OCI-LY7 (cell line): ENCODE data around the gene PDE6H. TPM values are rescaled to one million over a fixed set of nuclear protein-coding genes. Genes with fewer than 3 reads are reported as not detected.

Experiments used
- BruUV-seq: library from RNA; stranded (reverse); fragments of 400-500 nt; replicated peaks from 2 replicates; lab custom pipeline; 2021; lab: Mats Ljungman, UMichigan
- CTCF ChIA-PET: fragments of 300-600 bp; sonication (Branson Sonifier 250); formaldehyde crosslinking; loops from one replicate; lab custom pipeline; 2022; ENCODE audit warnings: antibody characterized with exemption; ENCODE audit not compliant: unreplicated experiment; lab: Charles Lee
- POLR2A ChIA-PET: fragments of 300-600 bp; sonication (Branson Sonifier 250); formaldehyde crosslinking; loops from one replicate; lab custom pipeline; 2022; ENCODE audit warnings: antibody characterized with exemption; lab: Charles Lee
- DNase-seq: peaks from one replicate; pipeline ENCODE4 v3.0.0-alpha.2; 2015; ENCODE audit warnings: low spot score
- H2AFZ ChIP-seq: fragments of 200-600 bp; sonication (generic), shearing (Covaris generic); 2 replicates; pipeline ENCODE4 v1.6.1; 2014; ENCODE audit warnings: mild to moderate bottlenecking, antibody characterized with exemption, low read length, moderate library complexity
- H3K27ac ChIP-seq: fragments of 200-600 bp; sonication (generic); 2 replicates; pipeline ENCODE4 v1.5.1; 2014; ENCODE audit warnings: mixed run types, low read depth, mild to moderate bottlenecking, moderate library complexity, low read length, inconsistent platforms; ENCODE audit not compliant: poor library complexity, severe bottlenecking
- H3K36me3 ChIP-seq: fragments of 200-600 bp; sonication (generic); 2 replicates; pipeline ENCODE4 v1.6.1; 2014; ENCODE audit warnings: mild to moderate bottlenecking, antibody characterized with exemption, low read length, moderate library complexity, mixed read lengths; ENCODE audit not compliant: insufficient read depth
- H3K4me1 ChIP-seq: fragments of 200-600 bp; sonication (generic); 2 replicates; pipeline ENCODE4 v1.5.1; 2014; ENCODE audit warnings: mild to moderate bottlenecking, low read length; ENCODE audit not compliant: insufficient read depth, poor library complexity, severe bottlenecking
- H3K4me2 ChIP-seq: fragments of 200-600 bp; sonication (generic); 2 replicates; pipeline ENCODE4 v1.6.1; 2014; ENCODE audit warnings: mild to moderate bottlenecking, low read length
- H3K4me3 ChIP-seq: fragments of 200-600 bp; sonication (generic); 2 replicates; pipeline ENCODE4 v1.5.1; 2014; ENCODE audit warnings: mild to moderate bottlenecking, low read depth, low read length; ENCODE audit not compliant: poor library complexity, severe bottlenecking
- H3K79me2 ChIP-seq: fragments of 200-600 bp; sonication (generic); 2 replicates; pipeline ENCODE4 v1.6.1; 2016; ENCODE audit warnings: low read depth, mild to moderate bottlenecking, low read length, moderate library complexity, mixed read lengths; ENCODE audit not compliant: insufficient read depth
- H3K9me2 ChIP-seq: fragments of 200-600 bp; sonication (generic); 2 replicates; pipeline ENCODE4 v1.6.1; 2016; ENCODE audit warnings: mild to moderate bottlenecking, low read length, mixed read lengths; ENCODE audit not compliant: insufficient read depth
- H3K9me3 ChIP-seq: fragments of 200-600 bp; sonication (generic); 2 replicates; pipeline ENCODE4 v1.6.1; 2014; ENCODE audit warnings: mild to moderate bottlenecking, mixed run types, low read length, mixed read lengths
- H4K20me1 ChIP-seq: fragments of 200-600 bp; sonication (generic); 2 replicates; pipeline ENCODE4 v1.6.1; 2014; ENCODE audit warnings: mild to moderate bottlenecking, antibody characterized with exemption, low read length, moderate library complexity, mixed read lengths; ENCODE audit not compliant: insufficient read depth
- CTCF ChIP-seq: fragments of 200-600 bp; sonication (generic); conservative IDR thresholded peaks from 2 replicates; pipeline ENCODE4 v1.5.1; 2014; ENCODE audit warnings: mild to moderate bottlenecking, antibody characterized with exemption, low read length, moderate library complexity, mixed read lengths
- EZH2phosphoT487 ChIP-seq: fragments of 200-600 bp; sonication (generic); IDR thresholded peaks from 2 replicates; pipeline ENCODE4 v1.6.1; 2018; ENCODE audit warnings: low read depth, borderline replicate concordance, mild to moderate bottlenecking, mixed run types, antibody characterized with exemption, low read length, moderate library complexity, mixed read lengths
- intact Hi-C: fragments of 100-400 bp; cut with micrococcal nuclease; formaldehyde crosslinking; loops from one replicate; pipeline ENCODE4 v1.10.0; 2022; ENCODE audit not compliant: unreplicated experiment
- total RNA-seq, 2 experiments: library from RNA; depleted of rRNA in 1 of 2; stranded (reverse); fragments of >200 nt in 1 of 2; shearing (Covaris generic) in 1 of 2; gene quantifications; 2 replicates each; pipeline ENCODE4 v1.2.3, GENCODE V29; 2014 to 2022

Gene PDE6H
- total RNA-seq, 2 experiments from 2014 or later, result not detected

GRCh38 chr12:14956905-14957304 is 15.9 kb upstream of the PDE6H start:
- peak overlapping the region; percentile 94 for H3K4me2 ChIP-seq
- TF ChIP-seq CTCF (no peak), EZH2phosphoT487 (no peak)

GRCh38 chr12:14957551-14958168 is 15.2 kb upstream of the PDE6H start:
- Histone ChIP-seq H3K79me2 (peaks cover 87% of the 10 kb centered on the region), H3K9me2 (no peaks in the 10 kb centered on the region), H3K36me3 (peaks cover 64% of the 10 kb centered on the region), H3K4me1 (peaks cover 65% of the 10 kb centered on the region), H3K4me3 (peak overlapping the region; percentile 72), H2AFZ (no peak overlapping the region), H4K20me1 (peaks cover 47% of the 10 kb centered on the region), H3K27ac (peak overlapping the region; percentile 97), H3K9me3 (no peaks in the 10 kb centered on the region), H3K4me2 (peak overlapping the region; percentile 94)
- BruUV-seq, result no TSS peak
- ChIA-PET CTCF (interaction anchor here (0.6 kb wide), 1 partner anchor 38 kb away, joined by 3 read pairs; no protein-coding TSS in a partner anchor), POLR2A (interaction anchor here (0.6 to 2.5 kb wide), 4 partner anchors 8 to 186 kb away, joined by 3 to 8 read pairs (median 4); no protein-coding TSS in a partner anchor)
- no peak for DNase-seq
- TF ChIP-seq CTCF, result no peak
- TF ChIP-seq EZH2phosphoT487, result no peak
- intact Hi-C loops, result loop anchor here (5.0 to 10.0 kb wide), 4 partner anchors 75 to 927 kb away; partner anchors contain the start of gene STRAP

More at GRCh38 chr12:14956905-14957304, 15.9 kb upstream of the PDE6H start:
- no peaks in the 10 kb centered on the region for H3K9me3 ChIP-seq
- no peak overlapping the region for H2AFZ ChIP-seq
- H3K4me1 ChIP-seq, result peaks cover 72% of the 10 kb centered on the region
- no peaks in the 10 kb centered on the region for H3K9me2 ChIP-seq
- peaks cover 71% of the 10 kb centered on the region for H3K36me3 ChIP-seq
- intact Hi-C loops, result loop anchor here (5.0 to 10.0 kb wide), 4 partner anchors 75 to 928 kb away; partner anchors contain the start of gene STRAP
- peak overlapping the region; percentile 97 for H3K27ac ChIP-seq
- H3K79me2 ChIP-seq, result peaks cover 95% of the 10 kb centered on the region
- CTCF ChIA-PET, result no interaction called here
- BruUV-seq, result no TSS peak
- H3K4me3 ChIP-seq, result peak overlapping the region; percentile 72
- DNase-seq, result no peak
- H4K20me1 ChIP-seq, result peaks cover 54% of the 10 kb centered on the region
- POLR2A ChIA-PET, result interaction anchor here (0.6 to 2.5 kb wide), 7 partner anchors 9 to 187 kb away, joined by 3 to 8 read pairs (median 3); no protein-coding TSS in a partner anchor
